Measurements from ENCODE around the gene OXNAD1.
"Not testable (repeated sequence)": the region's sequence is repeated elsewhere in the genome, so short reads cannot be mapped to it uniquely, and the experiment has no call there.

The OXNAD1 gene

GRCh38 chr3:16304061-16305010 is 39.3 kb downstream of the OXNAD1 start:
- FAIRE-seq: no peak

GRCh38 chr3:16305111-16305541 is 40.1 kb downstream of the OXNAD1 start:
- FAIRE-seq: no peak

- FAIRE-seq: no peak
These were observed 43.0 kb downstream of the OXNAD1 start for GRCh38 chr3:16307832-16308531.

GRCh38 chr3:16308727-16309126 is 43.7 kb downstream of the OXNAD1 start:
- FAIRE-seq: no peak

GRCh38 chr3:16309558-16309957 is 44.5 kb downstream of the OXNAD1 start:
- no peak for FAIRE-seq

- FAIRE-seq: not testable (repeated sequence)
These were observed 45.5 kb downstream of the OXNAD1 start for GRCh38 chr3:16310486-16310885.

- FAIRE-seq: no peak
These were observed 47.0 kb downstream of the OXNAD1 start for GRCh38 chr3:16311960-16312451.

- FAIRE-seq: no peak
These were observed 49.1 kb downstream of the OXNAD1 start for GRCh38 chr3:16313886-16314645.

GRCh38 chr3:16315623-16316022 is 50.6 kb downstream of the OXNAD1 start:
- no peak for FAIRE-seq

- FAIRE-seq: no peak
These were observed 51.4 kb downstream of the OXNAD1 start for GRCh38 chr3:16316396-16316795.

- FAIRE-seq: no peak
These were observed 52.0 kb downstream of the OXNAD1 start for GRCh38 chr3:16316847-16317560.

GRCh38 chr3:16317561-16317945 is 52.5 kb downstream of the OXNAD1 start:
- no peak for FAIRE-seq

- FAIRE-seq: no peak
These were observed 53.2 kb downstream of the OXNAD1 start for GRCh38 chr3:16318176-16318575.

GRCh38 chr3:16319307-16319706 is 54.3 kb downstream of the OXNAD1 start:
- no peak for FAIRE-seq

GRCh38 chr3:16319723-16320122 is 54.7 kb downstream of the OXNAD1 start:
- FAIRE-seq: no peak

GRCh38 chr3:16320711-16321110 is 55.7 kb downstream of the OXNAD1 start:
- no peak for FAIRE-seq

GRCh38 chr3:16322189-16322588 is 57.2 kb downstream of the OXNAD1 start:
- FAIRE-seq: no peak

- FAIRE-seq: no peak
These were observed 58.7 kb downstream of the OXNAD1 start for GRCh38 chr3:16323737-16324136.

GRCh38 chr3:16325850-16326249 is 60.8 kb downstream of the OXNAD1 start:
- FAIRE-seq: no peak

GRCh38 chr3:16326724-16327349 is 61.8 kb downstream of the OXNAD1 start:
- no peak for FAIRE-seq

- no peak for FAIRE-seq
These were observed 63.1 kb downstream of the OXNAD1 start for GRCh38 chr3:16328124-16328523.

Measured in G401.6 (cell line).